Endothelial cell (in vitro differentiated cells): Measurements from ENCODE around the gene LSR. TPM values are rescaled to one million over a fixed set of nuclear protein-coding genes. Genes with fewer than 3 reads are reported as not detected.

Source experiments
- DNase-seq: peaks from one replicate; pipeline ENCODE4 v3.0.0; 2021; ENCODE audit warnings: low spot score
- H3K27ac Mint-ChIP-seq: one replicate; pipeline ENCODE4 v1.8.0; 2021; ENCODE audit warnings: mixed read lengths, inconsistent platforms; ENCODE audit not compliant: unreplicated experiment
- H3K27me3 Mint-ChIP-seq: one replicate; pipeline ENCODE4 v1.8.0; 2021; ENCODE audit warnings: mild to moderate bottlenecking, moderate library complexity, mixed read lengths, inconsistent platforms; ENCODE audit not compliant: unreplicated experiment
- H3K36me3 Mint-ChIP-seq: one replicate; pipeline ENCODE4 v1.8.0; 2021; ENCODE audit warnings: mild to moderate bottlenecking, low read depth, mixed read lengths, inconsistent platforms; ENCODE audit not compliant: unreplicated experiment
- H3K4me1 Mint-ChIP-seq: one replicate; pipeline ENCODE4 v1.8.0; 2021; ENCODE audit warnings: mild to moderate bottlenecking, mixed read lengths, inconsistent platforms; ENCODE audit not compliant: unreplicated experiment
- H3K4me3 Mint-ChIP-seq: one replicate; pipeline ENCODE4 v1.8.0; 2021; ENCODE audit warnings: mild to moderate bottlenecking, mixed read lengths, inconsistent platforms; ENCODE audit not compliant: unreplicated experiment
- H3K9me3 Mint-ChIP-seq: one replicate; pipeline ENCODE4 v1.8.0; 2021; ENCODE audit warnings: mixed read lengths, inconsistent platforms; ENCODE audit not compliant: unreplicated experiment
- total RNA-seq: library from RNA; stranded (reverse); fragmentation: NEBNext Ultra II Directional; extraction: Animal tissue kit (Norgen Biotek cat#: 25700); gene quantifications from one replicate; pipeline ENCODE4 v1.2.1, GENCODE V29; 2021; ENCODE audit not compliant: unreplicated experiment
- TF ChIP-seq, protein P1 (sequence below): fragments of 200-600 bp; sonication (generic); IDR thresholded peaks from one replicate; pipeline ENCODE4 v1.5.0; 2021; ENCODE audit warnings: antibody characterized with exemption; ENCODE audit not compliant: unreplicated experiment

Gene LSR
- total RNA-seq, 1 donor from 2014 or later, result 35.9 TPM

- Mint-ChIP-seq H3K27me3 (peaks cover 3% of the 10 kb centered on the region), H3K36me3 (no peaks in the 10 kb centered on the region), H3K4me1 (no peaks in the 10 kb centered on the region), H3K9me3 (no peaks in the 10 kb centered on the region), H3K4me3 (no peak overlapping the region), H3K27ac (no peak overlapping the region)
- TF ChIP-seq, protein P1, sequence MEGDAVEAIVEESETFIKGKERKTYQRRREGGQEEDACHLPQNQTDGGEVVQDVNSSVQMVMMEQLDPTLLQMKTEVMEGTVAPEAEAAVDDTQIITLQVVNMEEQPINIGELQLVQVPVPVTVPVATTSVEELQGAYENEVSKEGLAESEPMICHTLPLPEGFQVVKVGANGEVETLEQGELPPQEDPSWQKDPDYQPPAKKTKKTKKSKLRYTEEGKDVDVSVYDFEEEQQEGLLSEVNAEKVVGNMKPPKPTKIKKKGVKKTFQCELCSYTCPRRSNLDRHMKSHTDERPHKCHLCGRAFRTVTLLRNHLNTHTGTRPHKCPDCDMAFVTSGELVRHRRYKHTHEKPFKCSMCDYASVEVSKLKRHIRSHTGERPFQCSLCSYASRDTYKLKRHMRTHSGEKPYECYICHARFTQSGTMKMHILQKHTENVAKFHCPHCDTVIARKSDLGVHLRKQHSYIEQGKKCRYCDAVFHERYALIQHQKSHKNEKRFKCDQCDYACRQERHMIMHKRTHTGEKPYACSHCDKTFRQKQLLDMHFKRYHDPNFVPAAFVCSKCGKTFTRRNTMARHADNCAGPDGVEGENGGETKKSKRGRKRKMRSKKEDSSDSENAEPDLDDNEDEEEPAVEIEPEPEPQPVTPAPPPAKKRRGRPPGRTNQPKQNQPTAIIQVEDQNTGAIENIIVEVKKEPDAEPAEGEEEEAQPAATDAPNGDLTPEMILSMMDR, result no peak
- no peak for DNase-seq
Measured at GRCh38 chr19:35294859-35295791, 46.3 kb downstream of the LSR start.

GRCh38 chr19:35295792-35296462, 47.1 kb downstream of the LSR start:
- Mint-ChIP-seq H3K9me3 (no peaks in the 10 kb centered on the region), H3K4me1 (no peaks in the 10 kb centered on the region), H3K36me3 (no peaks in the 10 kb centered on the region), H3K27ac (no peak overlapping the region), H3K4me3 (no peak overlapping the region), H3K27me3 (no peaks in the 10 kb centered on the region)
- TF ChIP-seq, protein P1, result no peak
- DNase-seq, result no peak

GRCh38 chr19:35296644-35297514, 48.1 kb downstream of the LSR start:
- TF ChIP-seq, protein P1, result no peak
- Mint-ChIP-seq H3K27ac (no peak overlapping the region), H3K9me3 (no peaks in the 10 kb centered on the region), H3K4me1 (no peaks in the 10 kb centered on the region), H3K36me3 (no peaks in the 10 kb centered on the region), H3K4me3 (no peak overlapping the region), H3K27me3 (no peaks in the 10 kb centered on the region)
- DNase-seq, result no peak

- TF ChIP-seq, protein P1, result no peak
- no peaks in the 10 kb centered on the region for H3K9me3 Mint-ChIP-seq
- DNase-seq, result no peak
- H3K27me3 Mint-ChIP-seq, result no peaks in the 10 kb centered on the region
- no peak overlapping the region for H3K27ac Mint-ChIP-seq
- no peaks in the 10 kb centered on the region for H3K4me1 Mint-ChIP-seq
- no peak overlapping the region for H3K4me3 Mint-ChIP-seq
- no peaks in the 10 kb centered on the region for H3K36me3 Mint-ChIP-seq
Measured at GRCh38 chr19:35297515-35297848, 48.7 kb downstream of the LSR start.
